Measurements from ENCODE around the gene CDKL1. TPM values are rescaled to one million over a fixed set of nuclear protein-coding genes. Genes with fewer than 3 reads are reported as not detected.

Gene CDKL1
- total and polyA plus RNA-seq, 2 of the 13 experiments (the other 11 are each of a cell fraction or from before 2014, with no cell fraction given) = 4.4 to 5.1 TPM

DNA sequence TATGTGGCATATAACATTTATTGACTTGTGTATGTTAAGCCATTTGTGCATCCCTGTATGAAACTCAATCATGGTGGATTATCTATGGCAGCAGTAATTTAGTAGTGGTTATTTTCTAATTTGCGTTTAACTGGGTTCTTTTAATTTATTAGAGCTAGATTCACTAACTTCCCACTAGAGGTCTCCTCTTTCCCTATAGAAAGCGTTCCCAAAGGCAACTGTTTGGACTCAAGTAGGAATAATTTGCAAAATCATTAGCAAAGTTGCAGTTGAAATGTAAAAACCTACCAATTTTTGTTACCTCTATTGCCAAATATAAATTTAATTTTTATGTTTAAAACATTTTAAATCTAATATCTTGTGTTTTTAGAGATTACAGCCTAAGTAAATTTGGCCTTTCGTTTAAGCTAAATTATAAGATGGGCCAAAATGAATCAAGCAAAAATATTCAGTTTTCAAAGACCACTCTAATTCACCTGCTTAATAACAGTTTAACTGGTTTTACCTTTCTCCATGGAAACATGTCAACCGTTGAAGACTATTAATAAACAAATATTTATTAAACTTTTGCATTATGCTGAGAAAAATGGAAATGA is 78.6 kb downstream of the CDKL1 start (continued):
- TF ChIP-seq CTCF (CRISPR knock-in tag; IDR thresholded peaks at IDR 0.05) (peak; percentile 57), STAG1 (CRISPR knock-in tag; IDR thresholded peaks at IDR 0.05) (peak; percentile 58), RBFOX2 (IDR thresholded peaks at IDR 0.05; ENCODE audit: low read depth, low read length) (no peak), NR2F6 (IDR thresholded peaks at IDR 0.05) (no peak), NR2F6 (CRISPR knock-in tag; IDR thresholded peaks at IDR 0.05) (no peak), NFRKB (IDR thresholded peaks at IDR 0.05) (no peak), NR1H2 (CRISPR knock-in tag; IDR thresholded peaks at IDR 0.05; ENCODE audit: borderline replicate concordance, low read depth) (no peak), MAF1 (CRISPR knock-in tag; IDR thresholded peaks at IDR 0.05; ENCODE audit: borderline replicate concordance) (no peak), HNRNPUL1 (IDR thresholded peaks at IDR 0.05; ENCODE audit: low read depth, low read length) (no peak), MTA3 (CRISPR knock-in tag; IDR thresholded peaks at IDR 0.05) (no peak), ZBTB2 (CRISPR knock-in tag; IDR thresholded peaks at IDR 0.05; ENCODE audit: low read depth) (no peak), ZNF331 (CRISPR knock-in tag; IDR thresholded peaks at IDR 0.05) (no peak), SMC3 (IDR thresholded peaks at IDR 0.05; ENCODE audit: low read length) (peak; percentile 11; the same call in 1 of the 2 replicates), HMGXB4 (CRISPR knock-in tag; IDR thresholded peaks at IDR 0.05; ENCODE audit: borderline replicate concordance in 1 of 2, low read depth in 1 of 2) (0 out of 4 replicates have a peak, but pooled peaks of 1 of the 2 experiments have one; percentile 24)
- TF ChIP-seq, protein P1, sequence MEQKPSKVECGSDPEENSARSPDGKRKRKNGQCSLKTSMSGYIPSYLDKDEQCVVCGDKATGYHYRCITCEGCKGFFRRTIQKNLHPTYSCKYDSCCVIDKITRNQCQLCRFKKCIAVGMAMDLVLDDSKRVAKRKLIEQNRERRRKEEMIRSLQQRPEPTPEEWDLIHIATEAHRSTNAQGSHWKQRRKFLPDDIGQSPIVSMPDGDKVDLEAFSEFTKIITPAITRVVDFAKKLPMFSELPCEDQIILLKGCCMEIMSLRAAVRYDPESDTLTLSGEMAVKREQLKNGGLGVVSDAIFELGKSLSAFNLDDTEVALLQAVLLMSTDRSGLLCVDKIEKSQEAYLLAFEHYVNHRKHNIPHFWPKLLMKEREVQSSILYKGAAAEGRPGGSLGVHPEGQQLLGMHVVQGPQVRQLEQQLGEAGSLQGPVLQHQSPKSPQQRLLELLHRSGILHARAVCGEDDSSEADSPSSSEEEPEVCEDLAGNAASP (CRISPR knock-in tag; IDR thresholded peaks at IDR 0.05; ENCODE audit: borderline replicate concordance) = no peak
- TF ChIP-seq, protein P2, sequence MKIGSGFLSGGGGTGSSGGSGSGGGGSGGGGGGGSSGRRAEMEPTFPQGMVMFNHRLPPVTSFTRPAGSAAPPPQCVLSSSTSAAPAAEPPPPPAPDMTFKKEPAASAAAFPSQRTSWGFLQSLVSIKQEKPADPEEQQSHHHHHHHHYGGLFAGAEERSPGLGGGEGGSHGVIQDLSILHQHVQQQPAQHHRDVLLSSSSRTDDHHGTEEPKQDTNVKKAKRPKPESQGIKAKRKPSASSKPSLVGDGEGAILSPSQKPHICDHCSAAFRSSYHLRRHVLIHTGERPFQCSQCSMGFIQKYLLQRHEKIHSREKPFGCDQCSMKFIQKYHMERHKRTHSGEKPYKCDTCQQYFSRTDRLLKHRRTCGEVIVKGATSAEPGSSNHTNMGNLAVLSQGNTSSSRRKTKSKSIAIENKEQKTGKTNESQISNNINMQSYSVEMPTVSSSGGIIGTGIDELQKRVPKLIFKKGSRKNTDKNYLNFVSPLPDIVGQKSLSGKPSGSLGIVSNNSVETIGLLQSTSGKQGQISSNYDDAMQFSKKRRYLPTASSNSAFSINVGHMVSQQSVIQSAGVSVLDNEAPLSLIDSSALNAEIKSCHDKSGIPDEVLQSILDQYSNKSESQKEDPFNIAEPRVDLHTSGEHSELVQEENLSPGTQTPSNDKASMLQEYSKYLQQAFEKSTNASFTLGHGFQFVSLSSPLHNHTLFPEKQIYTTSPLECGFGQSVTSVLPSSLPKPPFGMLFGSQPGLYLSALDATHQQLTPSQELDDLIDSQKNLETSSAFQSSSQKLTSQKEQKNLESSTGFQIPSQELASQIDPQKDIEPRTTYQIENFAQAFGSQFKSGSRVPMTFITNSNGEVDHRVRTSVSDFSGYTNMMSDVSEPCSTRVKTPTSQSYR (CRISPR knock-in tag; IDR thresholded peaks at IDR 0.05; ENCODE audit: borderline replicate concordance) = no peak
